GM10248 (cell line): ENCODE measurements around the gene SPAG9.

Experiments used
- CTCF ChIA-PET: fragments of 300-600 bp; sonication (Branson Sonifier 250); formaldehyde crosslinking; extraction: SDS; loops from one replicate; lab custom pipeline; 2021; ENCODE audit warnings: antibody characterized with exemption; lab: Yijun Ruan, JAX
- POLR2A ChIA-PET: fragments of 350-650 bp; sonication (Branson Sonifier 250); formaldehyde crosslinking; extraction: SDS; loops from one replicate; lab custom pipeline; 2020; ENCODE audit warnings: antibody characterized with exemption; lab: Yijun Ruan, JAX
- DNase-seq: peaks from one replicate; pipeline ENCODE4 v3.0.0; 2012; ENCODE audit errors: extremely low spot score
- TF ChIP-seq, protein P1 (sequence below): IDR thresholded peaks from 2 replicates; pipeline ENCODE4 v1.5.1; 2012; ENCODE audit warnings: mild to moderate bottlenecking, low read depth; ENCODE audit errors: extremely low read depth, missing control alignments, control extremely low read depth

Gene SPAG9

DNA sequence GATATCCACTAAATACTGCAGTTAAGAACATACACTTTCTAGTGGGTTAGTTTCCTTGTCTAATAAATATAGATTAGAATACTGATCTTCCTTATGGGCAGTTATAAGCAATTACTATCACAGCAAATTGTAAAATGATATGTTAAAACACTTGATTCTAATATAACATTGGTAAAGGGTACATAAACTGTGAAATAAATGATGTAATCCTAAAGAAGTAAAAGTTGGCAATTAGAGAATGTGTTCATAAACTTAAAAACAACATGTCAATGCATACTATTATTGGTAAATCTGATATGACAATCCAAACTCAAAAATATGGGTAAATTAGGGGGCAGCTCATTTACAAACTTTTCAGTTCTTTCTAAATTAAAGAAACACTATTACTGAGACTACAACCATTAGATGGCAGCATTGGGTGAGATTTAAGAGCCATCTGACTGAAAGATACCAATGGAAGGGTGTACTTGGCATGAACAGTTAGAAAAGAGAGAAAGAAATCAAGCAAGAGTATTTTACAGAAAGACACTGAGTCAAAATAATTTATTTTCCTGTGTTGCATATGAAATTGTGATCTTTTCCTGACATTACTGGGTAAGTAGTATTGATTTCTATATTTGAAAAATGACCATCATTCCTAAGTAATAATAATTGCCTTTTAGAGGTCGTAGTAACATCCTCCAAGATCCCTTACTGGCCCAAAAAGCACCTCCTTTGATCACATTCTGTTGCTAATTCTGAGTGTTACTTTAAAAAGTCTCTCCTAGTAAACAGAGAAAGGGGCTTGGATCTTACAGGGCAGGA, 119.6 kb downstream of the SPAG9 start:
- CTCF ChIA-PET = interaction anchor here (0.6 to 10.0 kb wide), 24 partner anchors 9 to 229 kb away, joined by 3 to 133 read pairs (median 4); partner anchors contain the start of gene NME1
- DNase-seq = peak; percentile 51
- POLR2A ChIA-PET = no interaction called here
- TF ChIP-seq, protein P1, sequence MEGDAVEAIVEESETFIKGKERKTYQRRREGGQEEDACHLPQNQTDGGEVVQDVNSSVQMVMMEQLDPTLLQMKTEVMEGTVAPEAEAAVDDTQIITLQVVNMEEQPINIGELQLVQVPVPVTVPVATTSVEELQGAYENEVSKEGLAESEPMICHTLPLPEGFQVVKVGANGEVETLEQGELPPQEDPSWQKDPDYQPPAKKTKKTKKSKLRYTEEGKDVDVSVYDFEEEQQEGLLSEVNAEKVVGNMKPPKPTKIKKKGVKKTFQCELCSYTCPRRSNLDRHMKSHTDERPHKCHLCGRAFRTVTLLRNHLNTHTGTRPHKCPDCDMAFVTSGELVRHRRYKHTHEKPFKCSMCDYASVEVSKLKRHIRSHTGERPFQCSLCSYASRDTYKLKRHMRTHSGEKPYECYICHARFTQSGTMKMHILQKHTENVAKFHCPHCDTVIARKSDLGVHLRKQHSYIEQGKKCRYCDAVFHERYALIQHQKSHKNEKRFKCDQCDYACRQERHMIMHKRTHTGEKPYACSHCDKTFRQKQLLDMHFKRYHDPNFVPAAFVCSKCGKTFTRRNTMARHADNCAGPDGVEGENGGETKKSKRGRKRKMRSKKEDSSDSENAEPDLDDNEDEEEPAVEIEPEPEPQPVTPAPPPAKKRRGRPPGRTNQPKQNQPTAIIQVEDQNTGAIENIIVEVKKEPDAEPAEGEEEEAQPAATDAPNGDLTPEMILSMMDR = peak; percentile 47

DNA sequence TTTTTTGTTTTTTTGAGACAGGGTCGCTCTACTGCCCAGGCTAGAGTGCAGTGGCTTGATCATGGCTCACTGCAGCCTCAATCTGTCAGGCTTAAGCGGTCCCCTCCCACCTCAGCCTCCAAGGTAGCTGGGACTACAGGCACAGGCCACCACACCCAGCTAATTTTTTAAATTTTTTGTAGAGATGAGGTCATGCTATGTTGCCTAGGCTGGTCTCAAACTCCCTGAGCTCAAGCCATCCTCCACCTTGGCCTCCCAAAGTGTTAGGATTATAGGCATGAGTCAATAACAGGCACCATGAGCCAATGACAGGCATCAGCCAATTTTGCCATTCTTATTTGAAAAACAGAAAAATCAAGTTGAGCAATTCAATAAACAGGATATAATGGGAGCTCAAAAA, 125.0 kb downstream of the SPAG9 start:
- DNase-seq = no peak
- ChIA-PET CTCF (interaction anchor here (0.8 to 2.0 kb wide), 4 partner anchors 9 to 158 kb away, joined by 3 to 7 read pairs (median 5); partner anchors contain the start of gene NME1), POLR2A (no interaction called here)
- TF ChIP-seq, protein P1 = no peak

DNA sequence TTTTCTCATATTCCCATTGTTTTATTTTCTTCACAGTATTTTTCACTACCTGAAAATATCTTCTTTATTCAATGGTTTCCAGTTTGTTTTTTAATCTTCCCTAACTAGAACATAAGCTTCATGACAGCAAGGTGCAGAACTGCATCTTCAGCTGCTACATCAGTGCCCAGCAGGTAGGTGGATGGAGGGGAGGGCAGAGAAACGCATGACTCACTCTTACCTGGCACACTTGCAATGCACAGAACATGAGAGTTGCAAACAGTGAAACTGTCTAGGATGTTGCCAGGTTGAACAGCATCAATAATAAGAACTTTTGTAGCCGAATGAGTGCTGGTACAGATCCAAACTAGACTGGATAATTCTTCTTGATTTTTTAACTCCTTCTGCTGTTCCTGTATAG, 127.1 kb downstream of the SPAG9 start:
- ChIA-PET POLR2A (no interaction called here), CTCF (no interaction called here)
- DNase-seq = no peak
- TF ChIP-seq, protein P1 = no peak

DNA sequence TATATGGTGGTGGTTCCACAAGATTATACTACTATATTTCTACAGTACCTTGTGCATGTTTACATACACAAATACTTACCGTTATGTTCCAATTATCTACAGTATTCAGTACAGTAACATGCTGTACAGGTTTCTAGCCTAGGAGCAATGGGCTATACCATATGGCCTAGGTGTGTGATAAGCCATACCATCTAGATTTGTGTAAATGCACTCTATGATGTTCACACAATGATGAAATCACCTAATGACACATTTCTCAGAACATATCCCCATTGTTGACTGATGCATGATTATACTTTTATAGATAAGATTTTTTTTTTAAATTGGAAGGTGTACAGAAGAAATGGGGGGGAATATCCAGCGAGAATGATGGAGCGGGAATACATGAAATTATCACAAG, 131.5 kb downstream of the SPAG9 start:
- CTCF ChIA-PET = no interaction called here
- DNase-seq = no peak
- TF ChIP-seq, protein P1 = no peak
- POLR2A ChIA-PET = no interaction called here

DNA sequence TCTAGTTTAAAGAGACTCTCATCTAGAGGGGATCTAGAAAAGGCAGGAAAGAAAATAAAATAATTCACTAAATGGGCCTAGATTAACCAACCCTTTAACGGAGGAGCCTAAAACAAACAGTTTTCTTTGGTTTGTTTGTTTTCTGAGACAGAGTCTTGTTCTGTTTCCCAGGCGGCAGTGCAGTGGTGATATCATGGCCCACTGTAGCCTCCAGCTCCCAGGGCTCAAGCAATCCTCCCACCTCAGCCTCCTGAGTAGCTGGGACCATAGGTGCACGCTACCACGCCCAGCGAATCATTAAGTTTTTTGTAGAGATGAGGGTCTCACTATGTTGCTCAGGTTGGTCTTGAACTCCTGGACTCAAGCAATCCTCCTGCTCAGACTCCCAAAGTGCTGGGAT, 132.2 kb downstream of the SPAG9 start:
- CTCF ChIA-PET = no interaction called here
- POLR2A ChIA-PET = no interaction called here
- TF ChIP-seq, protein P1 = no peak
- DNase-seq = no peak

DNA sequence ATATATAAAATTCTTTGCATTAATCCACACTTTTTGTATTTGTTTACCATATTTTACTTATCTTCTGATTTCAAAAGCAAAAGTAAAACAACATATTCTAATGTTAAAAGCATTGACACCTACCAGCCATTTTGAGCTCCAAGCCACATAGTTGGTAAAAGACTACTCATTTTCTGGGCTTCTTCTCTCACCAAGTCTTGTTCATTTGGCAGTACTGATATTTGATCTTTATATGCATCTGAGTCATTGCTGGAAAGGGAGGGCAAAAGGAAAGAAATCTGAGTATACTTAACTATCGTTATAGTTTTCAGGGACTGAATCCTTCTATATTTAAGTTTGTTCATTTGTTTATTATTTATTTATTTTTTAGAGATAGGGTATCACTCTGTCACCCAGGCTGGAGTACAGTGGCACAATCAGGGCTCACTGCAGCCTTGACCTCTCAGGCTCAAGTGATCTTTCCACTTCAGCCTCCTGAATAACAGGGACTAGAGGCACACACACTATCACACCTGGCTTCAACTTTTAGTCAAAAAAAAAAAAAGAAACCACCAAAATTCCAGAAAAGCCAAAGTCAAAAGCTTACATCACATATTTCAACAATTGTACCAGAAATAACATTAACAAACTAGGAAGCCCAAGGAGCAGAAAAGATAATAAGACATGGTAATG, 133.5 kb downstream of the SPAG9 start:
- ChIA-PET POLR2A (no interaction called here), CTCF (no interaction called here)
- TF ChIP-seq, protein P1 = no peak
- DNase-seq = no peak
